Measurements from ENCODE around the gene MICAL2.
A peak's percentile ranks its signal among the peaks of the same experiment; 100 is the strongest.

The MICAL2 gene

DNA sequence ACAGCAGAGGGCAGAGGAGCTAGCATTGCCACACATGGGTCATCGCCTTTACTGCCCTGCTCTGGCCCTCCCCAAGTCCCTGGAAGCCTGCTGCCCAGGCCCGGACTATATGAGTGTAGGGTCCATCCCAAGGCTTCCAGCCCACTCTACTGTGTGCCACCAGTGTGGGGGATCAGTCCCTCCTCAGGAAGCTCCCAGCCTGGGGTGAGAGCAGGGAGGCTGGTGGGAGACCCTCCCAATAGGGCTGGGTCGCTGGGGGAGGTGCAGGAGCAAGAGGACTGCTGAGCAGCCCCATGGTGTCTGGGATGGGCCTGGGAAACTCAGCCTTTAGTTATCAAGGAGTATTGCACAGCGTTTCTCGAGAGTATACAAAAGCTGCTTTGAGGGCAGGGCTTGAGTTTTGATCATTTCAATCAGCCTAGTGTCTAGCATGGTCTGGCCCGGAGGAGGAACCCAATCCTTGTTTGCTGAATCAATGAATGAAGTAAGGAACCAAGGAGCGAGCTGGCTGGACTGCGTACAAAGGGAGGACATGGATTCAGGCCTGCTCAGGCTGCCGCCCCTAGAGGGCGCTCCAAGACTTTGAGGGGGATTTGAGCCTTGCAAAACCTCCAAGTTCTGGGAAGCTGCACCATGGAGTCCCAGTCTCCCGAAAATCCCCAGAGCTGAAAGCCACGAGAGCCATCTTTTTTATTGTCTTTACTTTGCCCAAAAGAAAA lies 178.0 kb downstream of the MICAL2 start:
- peak; percentile 88 for DNase-seq (ENCODE audit: low spot score)

DNA sequence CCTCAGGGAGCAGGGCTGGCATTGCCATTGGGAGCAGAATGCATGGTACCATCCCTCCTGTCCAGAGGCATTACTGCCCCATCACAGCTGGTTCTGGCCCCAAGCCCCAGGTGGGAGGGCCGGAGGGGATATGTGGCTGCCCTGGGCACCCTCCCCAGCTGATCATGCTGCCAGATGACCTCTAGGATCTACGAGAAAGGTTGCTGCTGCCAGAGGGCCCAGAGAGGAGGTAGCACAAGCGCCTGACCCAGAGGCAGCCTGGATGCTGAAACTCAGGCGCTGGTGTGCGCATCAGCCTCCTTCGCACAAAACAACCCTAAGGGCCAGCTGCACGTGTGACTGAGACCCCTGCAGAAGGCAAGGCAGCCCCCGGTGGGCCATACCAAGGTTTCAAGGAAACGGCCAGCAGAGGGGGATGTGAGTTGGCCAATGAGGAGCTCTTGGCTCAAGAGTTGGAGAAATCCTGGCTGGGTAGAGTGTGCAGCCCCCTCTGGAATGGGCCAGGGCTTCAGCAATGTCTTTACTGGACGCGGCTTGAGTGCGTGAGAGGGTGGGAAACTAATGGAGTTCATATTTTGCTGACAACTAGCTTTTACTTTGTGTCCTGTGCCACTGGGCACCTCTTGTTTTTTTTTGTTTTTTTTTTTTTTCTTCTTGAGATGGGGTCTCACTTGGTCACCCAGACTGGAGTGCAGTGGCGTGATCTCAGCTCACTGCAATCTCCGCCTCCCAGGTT lies 178.7 kb downstream of the MICAL2 start:
- DNase-seq (ENCODE audit: low spot score), result no peak

DNA sequence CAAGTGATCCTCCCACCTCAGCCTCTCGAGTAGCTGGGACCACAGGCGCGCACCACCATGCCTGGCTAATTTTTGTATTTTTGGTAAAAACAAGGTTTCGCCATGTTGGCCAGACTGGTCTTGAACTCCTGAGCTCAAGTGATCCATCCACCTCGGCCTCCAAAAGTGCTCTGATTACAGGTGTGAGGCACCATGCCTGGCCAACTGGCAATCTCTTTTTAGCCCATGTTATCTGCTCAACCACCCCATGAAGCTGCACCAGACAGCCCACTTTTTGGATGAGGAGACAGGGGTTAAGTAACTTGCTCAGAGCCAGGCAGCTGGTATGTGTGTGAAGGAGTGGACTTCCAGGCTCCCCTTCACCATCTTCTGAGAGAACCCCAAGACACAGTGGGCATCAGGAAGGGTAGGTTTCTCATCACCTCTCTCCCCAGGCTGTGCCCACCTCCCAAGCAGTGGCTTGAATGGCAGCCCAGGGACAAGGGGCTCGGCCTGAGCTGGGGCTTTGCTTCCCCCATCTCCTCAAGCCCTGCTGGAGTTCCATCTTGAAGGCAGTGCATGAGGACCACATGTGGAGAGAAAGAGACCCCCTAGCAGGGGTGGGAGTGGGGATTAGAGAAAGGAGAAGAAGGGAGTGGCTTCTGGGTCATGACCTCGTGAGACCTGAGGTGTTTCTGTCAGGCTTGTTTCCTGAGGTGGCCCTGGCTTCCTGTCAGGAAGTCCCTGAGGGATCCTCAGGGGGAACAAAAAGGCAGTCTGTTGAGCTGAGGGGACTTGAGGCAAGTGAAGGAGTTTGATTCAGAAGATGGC lies 179.5 kb downstream of the MICAL2 start:
- DNase-seq (ENCODE audit: low spot score), result peak; percentile 1

DNA sequence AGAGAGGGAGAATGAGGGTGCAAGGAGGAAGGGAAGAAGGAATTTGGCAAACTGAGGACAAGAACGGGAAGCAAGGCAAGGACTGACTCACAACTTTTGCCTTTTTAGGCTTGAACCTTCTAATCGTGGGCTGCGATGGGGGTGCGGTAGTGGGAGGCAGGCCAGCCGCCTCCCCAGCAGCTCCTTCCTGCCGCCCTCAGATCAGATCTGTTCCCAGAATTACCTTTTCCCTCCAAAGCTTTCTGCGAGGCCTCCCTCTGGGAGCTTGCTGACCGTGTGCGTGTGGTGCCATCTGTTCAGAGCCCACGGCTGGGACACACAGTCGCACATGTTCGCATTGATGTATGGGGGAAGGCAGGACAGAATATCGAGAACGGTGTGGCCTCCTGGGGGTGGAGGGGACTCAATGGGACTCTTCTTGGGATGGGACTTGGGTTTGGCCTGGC lies 180.1 kb downstream of the MICAL2 start:
- peak; percentile 1 for DNase-seq (ENCODE audit: low spot score)

DNA sequence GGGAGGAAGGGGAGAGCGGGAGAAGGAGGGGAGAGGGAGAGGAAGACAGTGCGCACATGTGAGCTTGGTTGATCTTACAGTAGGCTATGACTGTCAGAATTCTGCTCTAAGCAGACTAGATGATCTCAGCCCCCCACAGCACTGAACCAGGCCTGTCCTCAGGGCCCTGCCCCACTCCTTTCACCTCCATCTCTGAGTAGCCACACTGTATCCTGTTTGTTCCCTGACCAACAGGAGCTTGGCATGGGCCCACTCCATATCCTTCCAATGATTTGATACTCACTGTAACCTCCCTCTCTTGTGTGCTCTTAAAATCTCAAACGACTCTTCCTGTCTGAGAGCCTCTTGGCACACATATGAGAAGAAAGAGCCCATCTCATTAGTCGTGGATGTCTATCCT lies 180.9 kb downstream of the MICAL2 start:
- no peak for DNase-seq (ENCODE audit: low spot score)

DNA sequence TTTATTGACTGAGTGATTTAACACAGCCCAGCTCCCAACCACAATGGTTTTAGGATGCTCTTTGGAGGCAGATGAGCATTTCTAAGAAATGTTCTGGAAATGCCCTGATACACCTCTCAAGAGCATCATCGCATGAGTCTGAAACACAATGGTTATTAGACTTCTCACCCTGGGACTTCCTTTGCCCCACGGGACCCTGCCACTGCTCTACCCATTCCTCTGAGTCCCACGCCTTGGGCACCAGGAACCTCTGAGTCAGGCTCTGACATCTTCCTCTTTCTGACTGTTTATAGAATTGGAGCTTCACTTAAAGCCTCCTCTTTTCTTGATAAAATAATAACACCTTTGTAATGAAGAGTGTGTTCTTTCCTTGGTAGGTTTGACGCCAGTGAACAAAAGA lies 181.4 kb downstream of the MICAL2 start:
- DNase-seq (ENCODE audit: low spot score), result no peak

DNA sequence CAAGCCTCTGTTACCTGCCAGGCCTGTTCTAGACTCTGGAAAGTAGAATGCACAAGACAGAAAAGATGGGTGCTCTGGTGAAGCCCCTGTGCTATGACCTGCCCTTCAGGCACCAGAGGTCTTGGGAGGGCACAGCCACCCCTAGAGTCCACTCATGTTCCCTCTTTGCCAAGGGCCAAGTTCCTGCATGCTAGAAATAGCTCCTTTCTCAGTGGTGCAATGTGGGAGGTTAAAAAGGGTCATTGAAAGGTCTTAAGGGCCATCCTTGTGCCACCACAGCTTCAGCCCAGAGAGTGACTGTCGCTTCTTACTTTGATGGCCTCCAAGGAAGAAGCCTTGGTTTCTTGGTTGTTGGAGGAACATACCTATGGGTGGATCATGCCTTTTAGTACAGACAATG lies 182.4 kb downstream of the MICAL2 start:
- no peak for DNase-seq (ENCODE audit: low spot score)

DNA sequence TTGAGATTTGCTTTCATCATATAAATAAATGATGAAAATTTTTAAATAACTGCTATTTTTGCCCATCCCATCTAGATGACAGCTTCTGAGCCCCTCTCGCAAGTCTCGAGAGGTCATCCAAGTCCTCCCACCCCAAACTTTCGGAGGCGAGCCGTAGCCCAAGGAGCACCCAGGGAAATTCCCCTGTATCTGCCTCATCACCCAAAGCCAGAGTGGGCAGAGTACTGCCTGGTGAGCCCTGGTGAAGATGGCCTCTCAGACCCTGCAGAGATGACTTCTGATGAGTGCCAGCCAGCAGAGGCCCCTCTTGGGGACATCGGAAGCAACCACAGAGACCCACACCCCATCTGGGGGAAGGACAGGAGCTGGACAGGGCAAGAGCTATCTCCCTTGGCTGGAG lies 183.1 kb downstream of the MICAL2 start:
- DNase-seq (ENCODE audit: low spot score), result no peak

DNA sequence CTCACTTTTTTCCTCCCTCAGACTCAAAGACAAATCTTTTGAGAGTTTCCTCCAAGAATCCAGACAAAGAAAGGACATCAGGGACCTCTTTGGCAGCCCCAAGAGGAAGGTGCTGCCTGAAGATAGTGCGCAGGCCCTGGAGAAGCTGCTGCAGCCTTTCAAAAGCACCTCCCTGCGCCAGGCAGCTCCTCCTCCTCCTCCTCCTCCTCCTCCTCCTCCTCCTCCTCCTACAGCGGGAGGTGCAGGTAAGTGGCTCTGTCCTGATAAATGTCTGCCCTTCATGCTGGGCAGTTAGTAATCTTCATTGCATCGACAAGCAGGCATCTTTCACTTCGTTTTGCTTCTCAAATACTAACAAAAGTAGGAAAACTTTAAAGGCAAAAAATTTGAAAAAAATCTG lies 184.2 kb downstream of the MICAL2 start:
- DNase-seq (ENCODE audit: low spot score), result no peak

DNA sequence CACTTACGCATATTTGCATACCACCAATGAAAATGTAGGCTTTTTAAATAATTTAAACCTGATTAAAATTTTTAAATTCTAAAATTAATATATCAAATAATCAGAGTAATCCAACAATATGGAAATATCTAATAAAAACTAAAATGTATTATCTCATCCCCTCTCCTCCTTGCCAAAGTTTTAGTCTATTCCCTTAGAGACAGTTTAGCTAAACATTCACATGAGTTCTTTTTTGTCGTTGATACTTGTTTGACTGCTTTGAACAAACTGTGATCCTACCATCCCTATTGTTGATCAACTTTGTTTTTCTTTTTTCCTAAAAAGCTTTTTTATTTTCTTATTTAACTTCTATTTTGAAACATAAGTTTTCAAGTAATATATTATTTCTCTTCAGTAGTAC lies 185.6 kb downstream of the MICAL2 start:
- no peak for DNase-seq (ENCODE audit: low spot score)

DNA sequence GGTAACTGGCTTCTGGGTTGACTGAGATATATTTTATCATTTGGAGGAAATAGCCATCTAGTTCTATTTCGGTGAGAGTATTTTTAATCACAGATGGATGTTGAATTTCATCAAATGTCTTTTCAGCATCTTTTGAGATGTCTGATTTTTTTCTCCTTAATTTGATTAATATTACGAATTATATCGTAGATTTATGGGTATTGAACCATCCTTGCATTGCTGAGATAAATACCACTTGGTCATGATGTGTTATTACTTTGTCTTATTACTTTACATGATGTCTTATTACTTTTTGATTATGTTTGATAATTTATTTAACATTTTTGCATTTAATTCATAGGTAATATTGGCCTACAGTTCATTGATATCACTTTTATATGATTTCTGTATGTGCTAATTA lies 188.2 kb downstream of the MICAL2 start:
- DNase-seq (ENCODE audit: low spot score), result no peak

DNA sequence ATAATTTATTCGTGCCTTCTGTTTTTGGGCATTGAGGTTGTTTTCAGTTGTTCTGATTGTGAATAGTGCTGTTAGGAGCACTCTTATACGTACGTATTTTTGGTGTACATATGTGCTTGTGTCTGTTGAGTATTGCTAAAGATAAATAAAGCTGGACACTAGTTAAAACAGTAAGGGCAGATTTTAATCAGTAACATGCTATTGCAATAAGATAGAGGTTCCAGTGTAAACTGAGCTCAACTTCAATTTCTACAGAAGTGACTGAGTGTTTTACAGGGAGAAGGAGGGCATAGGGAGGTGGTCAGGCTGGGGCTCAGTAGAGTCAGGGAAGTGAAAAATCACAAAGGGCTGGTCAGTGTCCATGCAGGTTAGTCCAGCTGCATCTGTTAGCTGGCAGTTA lies 191.0 kb downstream of the MICAL2 start:
- DNase-seq (ENCODE audit: low spot score), result no peak

DNA sequence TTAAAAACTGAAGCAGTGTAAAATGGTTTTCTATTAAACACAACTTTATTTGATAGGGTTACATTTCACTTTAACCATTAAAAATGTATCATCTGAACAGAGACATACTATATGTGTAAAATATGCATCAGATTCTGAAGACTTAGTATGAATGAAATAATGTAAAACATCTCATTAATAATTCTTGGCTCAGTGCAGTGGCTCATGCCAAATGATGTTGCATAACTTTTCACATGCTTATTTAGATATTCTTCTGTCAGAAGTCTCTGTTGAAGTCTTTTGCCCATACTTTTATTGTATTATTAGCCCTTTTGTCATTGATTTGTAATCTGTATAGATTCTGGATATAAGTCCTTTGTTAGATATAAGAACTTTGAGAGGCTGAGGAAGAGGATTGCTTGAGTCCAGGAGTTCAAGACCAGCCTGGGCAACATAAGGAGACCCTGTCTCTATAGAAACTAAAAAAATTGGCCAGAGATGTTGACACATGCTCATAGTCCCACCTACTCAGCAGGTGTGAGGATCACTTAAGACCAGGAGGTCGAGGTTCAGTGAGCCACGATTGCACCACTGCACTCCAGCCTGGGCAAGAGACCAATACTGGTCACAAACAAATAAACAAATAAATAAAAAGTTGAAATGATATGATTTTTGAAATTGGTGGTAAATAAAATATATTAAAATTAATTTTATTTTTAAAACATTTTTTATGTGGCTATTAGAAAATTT lies 193.2 kb downstream of the MICAL2 start:
- no peak for DNase-seq (ENCODE audit: low spot score)

DNA sequence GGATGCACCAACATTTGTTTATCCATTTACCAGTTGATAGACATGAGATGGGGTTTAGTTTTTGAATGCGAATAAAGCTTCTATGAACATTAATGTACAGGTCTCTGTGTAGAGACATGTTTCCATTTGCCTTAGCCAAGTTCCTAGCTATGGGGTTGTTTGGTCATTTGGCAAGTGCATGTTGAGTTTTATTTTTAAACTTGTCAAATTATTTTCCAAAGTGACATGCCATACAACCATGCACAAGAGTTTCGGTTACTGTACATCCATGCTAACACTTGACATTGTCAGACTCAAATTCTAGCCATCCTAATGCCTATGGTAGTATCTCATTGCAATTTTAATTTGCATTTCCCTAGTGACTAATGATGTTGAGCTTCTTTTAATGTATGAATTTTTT lies 196.4 kb downstream of the MICAL2 start:
- no peak for DNase-seq (ENCODE audit: low spot score)

DNA sequence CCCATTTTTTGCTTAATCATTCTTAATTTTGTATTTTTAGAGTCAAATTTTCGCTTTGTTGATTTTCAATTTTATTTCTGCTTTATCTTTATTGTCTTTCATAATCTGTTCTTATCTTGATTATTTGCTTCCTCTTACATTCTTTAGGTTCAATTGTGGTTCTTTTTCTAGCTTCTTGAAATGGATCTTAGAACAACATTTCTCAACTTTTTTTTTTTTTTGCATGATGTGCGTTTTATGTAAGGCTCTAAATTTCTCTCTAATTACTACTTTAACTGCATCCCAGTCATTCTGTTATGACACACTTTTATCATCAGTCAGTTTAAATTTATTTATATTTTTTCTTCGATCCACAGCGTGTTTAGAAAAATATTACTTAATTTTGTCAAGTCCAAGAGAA lies 201.7 kb downstream of the MICAL2 start:
- no peak for DNase-seq (ENCODE audit: low spot score)

Measured in AG08396 (cell line).